Measurements from ENCODE around the gene TIGAR. TPM values are rescaled to one million over a fixed set of nuclear protein-coding genes. Genes with fewer than 3 reads are reported as not detected.

The TIGAR gene
- total RNA-seq, 8 experiments from 2014 or later: 5.1 to 39.4 (median 12.0) TPM

- H3K4me3 ChIP-seq: no peak overlapping the region
- in situ Hi-C loops (cut with MboI; ENCODE audit: low pct_unique_long_range_greater_than_20kb in 2 of 9, low sequenced_read_pairs in 9 of 9, unreplicated experiment in 9 of 9): loop anchor here in 7 of 9 experiments (25.0 kb wide), 2 partner anchors 309 to 409 kb away; no protein-coding TSS in a partner anchor
- WGBS, 10 experiments: 0 to 100% (median 76%) methylated on average over 1 to 6 of the region's 6 CpGs
- no peak for ATAC-seq (replicated peaks in 6 of 8)
- H3K4me1 ChIP-seq (replicated peaks in 1 of 2): peaks cover 17 to 22% of the 10 kb centered on the region in 2 donors
- H3K27ac ChIP-seq: no peak overlapping the region
These were observed 24.3 kb upstream of the TIGAR start for GRCh38 chr12:4296751-4297150.

- in situ Hi-C loops (cut with MboI; ENCODE audit: low pct_unique_long_range_greater_than_20kb in 2 of 9, low sequenced_read_pairs in 9 of 9, unreplicated experiment in 9 of 9): loop anchor here in 7 of 9 experiments (25.0 kb wide), 2 partner anchors 310 to 410 kb away; no protein-coding TSS in a partner anchor
- H3K4me3 ChIP-seq: no peak overlapping the region
- H3K27ac ChIP-seq: no peak overlapping the region
- WGBS, 10 experiments: 0 to 100% (median 87%) methylated on average over 1 to 8 of the region's 13 CpGs
- H3K4me1 ChIP-seq (replicated peaks in 1 of 2): peaks cover 17 to 19% of the 10 kb centered on the region in 2 donors
- ATAC-seq (replicated peaks in 6 of 8): no peak
These were observed 23.4 kb upstream of the TIGAR start for GRCh38 chr12:4297617-4298016.

GRCh38 chr12:4300883-4301282 is 20.1 kb upstream of the TIGAR start:
- in situ Hi-C loops (cut with MboI; ENCODE audit: low pct_unique_long_range_greater_than_20kb in 2 of 9, low sequenced_read_pairs in 9 of 9, unreplicated experiment in 9 of 9): loop anchor here in 2 of 9 experiments (25.0 kb wide), 1 partner anchor 236 kb away; the partner anchor contains the start of gene RAD51AP1 (in 2 of the 2)
- H3K27ac ChIP-seq: no peak overlapping the region

GRCh38 chr12:4301932-4302501 is 19.0 kb upstream of the TIGAR start:
- Histone ChIP-seq H3K4me1 (replicated peaks in 1 of 2) (peaks cover 0 to under 1% of the 10 kb centered on the region in 2 donors), H3K27ac (no peak overlapping the region), H3K4me3 (no peak overlapping the region)
- in situ Hi-C loops (cut with MboI; ENCODE audit: low pct_unique_long_range_greater_than_20kb in 2 of 9, low sequenced_read_pairs in 9 of 9, unreplicated experiment in 9 of 9): loop anchor here in 2 of 9 experiments (25.0 kb wide), 1 partner anchor 235 kb away; the partner anchor contains the start of gene RAD51AP1 (in 2 of the 2)
- WGBS, 10 experiments: 48 to 98% (median 83%) methylated on average over 2 to 9 of the region's 11 CpGs
- no peak for ATAC-seq (replicated peaks in 6 of 8)

More at GRCh38 chr12:4300883-4301282, 20.1 kb upstream of the TIGAR start:
- Histone ChIP-seq H3K4me1 (replicated peaks in 1 of 2) (no peaks in the 10 kb centered on the region), H3K4me3 (no peak overlapping the region)
- 0 to 100% (median 87%) methylated on average over 2 to 5 of the region's 5 CpGs; no CpG with 5 or more reads in 4 of the 10 experiments for WGBS, 10 experiments
- ATAC-seq (replicated peaks in 6 of 8): no peak

GRCh38 chr12:4302881-4303280 is 18.1 kb upstream of the TIGAR start:
- no peak overlapping the region for H3K27ac ChIP-seq
- no peak for ATAC-seq (replicated peaks in 6 of 8)
- in situ Hi-C loops (cut with MboI; ENCODE audit: low pct_unique_long_range_greater_than_20kb in 2 of 9, low sequenced_read_pairs in 9 of 9, unreplicated experiment in 9 of 9): loop anchor here in 2 of 9 experiments (25.0 kb wide), 1 partner anchor 234 kb away; the partner anchor contains the start of gene RAD51AP1 (in 2 of the 2)

GRCh38 chr12:4303750-4304149 is 17.3 kb upstream of the TIGAR start:
- Histone ChIP-seq H3K27ac (no peak overlapping the region), H3K4me3 (no peak overlapping the region), H3K4me1 (replicated peaks in 1 of 2) (peaks cover 8% of the 10 kb centered on the region in 2 donors)
- WGBS, 10 experiments: 100% methylated on average over 1 to 2 of the region's 3 CpGs; no CpG with 5 or more reads in 8 of the 10 experiments
- no peak for ATAC-seq (replicated peaks in 6 of 8)
- in situ Hi-C loops (cut with MboI; ENCODE audit: low pct_unique_long_range_greater_than_20kb in 2 of 9, low sequenced_read_pairs in 9 of 9, unreplicated experiment in 9 of 9): loop anchor here in 2 of 9 experiments (25.0 kb wide), 1 partner anchor 234 kb away; the partner anchor contains the start of gene RAD51AP1 (in 2 of the 2)

More at GRCh38 chr12:4302881-4303280, 18.1 kb upstream of the TIGAR start:
- Histone ChIP-seq H3K4me3 (no peak overlapping the region), H3K4me1 (replicated peaks in 1 of 2) (peaks cover 4 to 6% of the 10 kb centered on the region in 2 donors)
- 42 to 100% (median 89%) methylated on average over 1 to 8 of the region's 8 CpGs; no CpG with 5 or more reads in 4 of the 10 experiments for WGBS, 10 experiments

- WGBS, 10 experiments: 0 to 40% (median 19%) methylated on average over 1 to 14 of the region's 25 CpGs; no CpG with 5 or more reads in 2 of the 10 experiments
- H3K27ac ChIP-seq: no peak overlapping the region
These were observed 13.2 kb upstream of the TIGAR start for GRCh38 chr12:4307593-4308333.

DNA sequence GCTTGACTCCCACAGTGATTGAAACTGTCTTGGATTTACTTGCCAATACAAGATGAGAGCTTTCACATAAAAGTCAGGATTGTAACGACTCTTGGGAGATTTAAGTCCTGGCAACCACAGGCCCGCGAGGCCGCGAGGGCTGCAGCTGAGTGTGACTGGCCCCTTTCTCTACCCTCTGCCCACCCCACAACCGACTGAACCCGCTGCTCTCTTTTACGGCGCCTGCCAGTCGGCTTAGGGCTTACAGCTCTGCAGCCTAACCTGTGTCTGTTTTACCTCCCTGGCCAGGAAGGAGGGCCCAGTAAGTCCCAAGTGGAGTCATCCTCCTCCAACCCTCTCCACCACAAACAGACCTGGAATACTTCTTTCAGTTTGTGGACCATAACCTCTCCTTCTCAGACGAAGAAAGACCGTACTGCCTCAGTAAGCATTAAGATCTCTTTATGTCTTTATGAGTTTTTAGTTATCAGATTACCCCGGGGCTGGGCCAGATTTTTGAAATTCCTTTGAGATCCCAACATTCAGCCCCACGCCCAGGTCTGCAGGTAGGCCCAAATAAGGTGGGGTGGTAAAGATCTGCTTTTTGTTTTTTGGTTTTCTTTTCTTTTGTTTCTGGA is 12.6 kb upstream of the TIGAR start:
- Histone ChIP-seq H3K27ac (no peak overlapping the region), H3K4me3 (no peak overlapping the region), H3K4me1 (replicated peaks in 1 of 2) (peaks cover 8% of the 10 kb centered on the region in 2 donors)
- 20 to 100% (median 94%) methylated on average over 1 to 8 of the region's 14 CpGs for WGBS, 10 experiments
- ATAC-seq (replicated peaks in 6 of 8): peak in 1 of 8 experiments; percentile 21
- in situ Hi-C loops (cut with MboI; ENCODE audit: low pct_unique_long_range_greater_than_20kb in 2 of 9, low sequenced_read_pairs in 9 of 9, unreplicated experiment in 9 of 9): loop anchor here in 2 of 9 experiments (25.0 kb wide), 1 partner anchor 229 kb away; the partner anchor contains the start of gene RAD51AP1 (in 2 of the 2)

More at GRCh38 chr12:4307593-4308333, 13.2 kb upstream of the TIGAR start:
- H3K4me1 ChIP-seq (replicated peaks in 1 of 2): peaks cover 8% of the 10 kb centered on the region in 2 donors
- in situ Hi-C loops (cut with MboI; ENCODE audit: low pct_unique_long_range_greater_than_20kb in 2 of 9, low sequenced_read_pairs in 9 of 9, unreplicated experiment in 9 of 9): loop anchor here in 2 of 9 experiments (25.0 kb wide), 1 partner anchor 230 kb away; the partner anchor contains the start of gene RAD51AP1 (in 2 of the 2)
- peak overlapping the region in 3 of 5 donors; percentile 1 to 10 (median 9) for H3K4me3 ChIP-seq
- peak; percentile 92 to 99 (median 98) for ATAC-seq (replicated peaks in 6 of 8)

DNA sequence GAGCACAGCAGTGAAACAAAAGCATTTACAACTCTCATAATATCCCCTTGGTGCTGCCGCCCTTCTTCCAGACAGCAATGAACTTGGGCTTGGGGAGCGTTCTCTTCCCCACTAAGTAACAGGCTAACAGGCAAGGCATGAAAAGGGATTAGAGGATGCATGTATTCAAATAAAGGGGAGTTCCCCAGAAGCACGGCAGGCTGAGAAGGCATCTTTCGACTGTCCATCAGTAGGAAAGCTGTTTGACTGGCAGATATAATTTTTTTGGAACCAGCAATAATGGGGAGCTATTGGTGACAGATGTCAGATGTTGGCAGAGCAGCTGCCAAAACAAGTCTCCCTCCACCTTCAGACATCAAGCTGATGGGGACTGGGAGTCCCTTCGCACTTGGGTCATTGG is 9.2 kb upstream of the TIGAR start:
- WGBS, 10 experiments: 7 to 95% (median 79%) methylated on average over 1 to 5 of the region's 5 CpGs; no CpG with 5 or more reads in 2 of the 10 experiments
- H3K4me1 ChIP-seq (replicated peaks in 1 of 2): peaks cover 8% of the 10 kb centered on the region in 2 donors
- H3K27ac ChIP-seq: no peak overlapping the region
- ATAC-seq (replicated peaks in 6 of 8): peak in 3 of 8 experiments; percentile 7 to 54 (median 49)
- H3K4me3 ChIP-seq: no peak overlapping the region
- in situ Hi-C loops (cut with MboI; ENCODE audit: low pct_unique_long_range_greater_than_20kb in 2 of 9, low sequenced_read_pairs in 9 of 9, unreplicated experiment in 9 of 9): loop anchor here in 2 of 9 experiments (25.0 kb wide), 1 partner anchor 226 kb away; the partner anchor contains the start of gene RAD51AP1 (in 2 of the 2)

GRCh38 chr12:4312251-4312650 is 8.8 kb upstream of the TIGAR start:
- ATAC-seq (replicated peaks in 6 of 8): peak in 2 of 8 experiments; percentile 10 to 16
- 20 to 100% (median 96%) methylated on average over 1 to 2 of the region's 2 CpGs; no CpG with 5 or more reads in 4 of the 10 experiments for WGBS, 10 experiments
- H3K4me1 ChIP-seq (replicated peaks in 1 of 2): peaks cover 6 to 8% of the 10 kb centered on the region in 2 donors
- no peak overlapping the region for H3K4me3 ChIP-seq
- H3K27ac ChIP-seq: no peak overlapping the region
- in situ Hi-C loops (cut with MboI; ENCODE audit: low pct_unique_long_range_greater_than_20kb in 2 of 9, low sequenced_read_pairs in 9 of 9, unreplicated experiment in 9 of 9): loop anchor here in 2 of 9 experiments (25.0 kb wide), 1 partner anchor 225 kb away; the partner anchor contains the start of gene RAD51AP1 (in 2 of the 2)

- Histone ChIP-seq H3K4me1 (replicated peaks in 1 of 2) (peaks cover 5 to 10% of the 10 kb centered on the region in 2 donors), H3K27ac (peak overlapping the region; percentile 44 to 53), H3K4me3 (peak overlapping the region; percentile 52 to 85 (median 68))
- ATAC-seq (replicated peaks in 6 of 8): peak in 5 of 8 experiments; percentile 0 to 57 (median 27)
- WGBS, 10 experiments: 0 to 12% (median 0%) methylated on average over 1 to 5 of the region's 13 CpGs; no CpG with 5 or more reads in 4 of the 10 experiments
- in situ Hi-C loops (cut with MboI; ENCODE audit: low pct_unique_long_range_greater_than_20kb in 2 of 9, low sequenced_read_pairs in 9 of 9, unreplicated experiment in 9 of 9): loop anchor here in 2 of 9 experiments (25.0 kb wide), 1 partner anchor 217 kb away; the partner anchor contains the start of gene RAD51AP1 (in 2 of the 2)
These were observed 538 bp upstream of the TIGAR start for GRCh38 chr12:4320497-4320852.

- peaks cover 5 to 10% of the 10 kb centered on the region in 2 donors for H3K4me1 ChIP-seq (replicated peaks in 1 of 2)
- no peak overlapping the region for H3K27ac ChIP-seq
- H3K4me3 ChIP-seq: no peak overlapping the region
- ATAC-seq (replicated peaks in 6 of 8): no peak
- 57 to 100% (median 87%) methylated on average over 1 to 5 of the region's 5 CpGs; no CpG with 5 or more reads in 3 of the 10 experiments for WGBS, 10 experiments
- in situ Hi-C loops (cut with MboI; ENCODE audit: low pct_unique_long_range_greater_than_20kb in 2 of 9, low sequenced_read_pairs in 9 of 9, unreplicated experiment in 9 of 9): loop anchor here in 2 of 9 experiments (25.0 kb wide), 1 partner anchor 215 kb away; the partner anchor contains the start of gene RAD51AP1 (in 2 of the 2)
These were observed 1.7 kb downstream of the TIGAR start for GRCh38 chr12:4322726-4323125.

Measured in motor neuron (in vitro differentiated cells).